Metanephros (tissue), 1 donor: Measurements from ENCODE around the gene OTP. TPM values are rescaled to one million over a fixed set of nuclear protein-coding genes. Genes with fewer than 3 reads are reported as not detected.

Experiments used
- total RNA-seq: library from RNA; depleted of rRNA; stranded (reverse); fragments of >200 nt; gene quantifications from one replicate; pipeline ENCODE4 v1.2.3, GENCODE V29; 2014

The OTP gene
- not detected for total RNA-seq

GRCh38 chr5:77637998-77638762 lies at the start of gene OTP:
Gene OTP (minus strand): TSS chr5:77638713. CDS start chr5:77638549, 164 bp downstream.

Other genes starting within 250 kb of the OTP start
- gene WDR41, start 146.4 kb downstream of the OTP start, total RNA-seq: 47.1 TPM
- 89.8 TPM for gene TBCA, start 137.6 kb upstream of the OTP start, total RNA-seq